HG03064 (cell line): ENCODE measurements around the gene ITGA6.
"Not testable (repeated sequence)": the region's sequence is repeated elsewhere in the genome, so short reads cannot be mapped to it uniquely, and the experiment has no call there.

Source experiments
- ATAC-seq: cut with Tn5 transposase; IDR thresholded peaks from one replicate; pipeline ENCODE4 v1.9.1; 2021; ENCODE audit warnings: low read depth; ENCODE audit not compliant: unreplicated experiment

Gene ITGA6

DNA sequence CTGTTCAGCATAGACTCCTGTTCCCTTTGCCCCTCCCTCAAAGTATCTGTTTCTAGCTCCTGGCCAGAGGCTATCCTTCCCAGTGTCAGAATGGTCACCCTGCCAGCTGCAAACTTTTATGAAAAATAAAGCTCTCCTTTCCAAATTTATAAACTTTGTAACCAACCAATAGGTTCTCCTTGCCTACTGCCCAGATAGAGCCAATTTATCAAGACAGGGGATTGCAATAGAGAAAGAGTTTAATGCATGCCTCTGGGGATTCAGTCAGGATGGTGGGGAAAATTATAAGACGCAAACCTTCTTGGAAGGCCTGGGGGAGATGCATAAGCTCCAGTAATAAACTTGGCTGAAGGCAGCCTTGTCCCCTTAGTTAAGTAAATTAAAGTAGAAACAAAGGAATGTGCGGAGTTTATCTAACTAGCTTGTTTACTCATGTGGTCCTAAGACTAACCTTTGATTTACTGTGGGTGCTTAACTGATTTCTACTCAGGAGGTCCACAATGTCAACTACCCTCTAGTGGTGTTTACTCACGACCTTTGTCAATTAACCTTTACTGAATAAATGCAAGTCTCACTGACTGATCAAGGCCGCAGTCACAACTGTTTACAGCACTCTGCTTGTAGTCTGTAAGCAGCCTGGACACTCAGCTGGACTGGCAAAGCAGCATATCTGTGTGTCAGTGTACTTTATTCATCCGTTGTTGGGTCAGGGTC is 85.6 kb downstream of the ITGA6 start:
- no peak for ATAC-seq

DNA sequence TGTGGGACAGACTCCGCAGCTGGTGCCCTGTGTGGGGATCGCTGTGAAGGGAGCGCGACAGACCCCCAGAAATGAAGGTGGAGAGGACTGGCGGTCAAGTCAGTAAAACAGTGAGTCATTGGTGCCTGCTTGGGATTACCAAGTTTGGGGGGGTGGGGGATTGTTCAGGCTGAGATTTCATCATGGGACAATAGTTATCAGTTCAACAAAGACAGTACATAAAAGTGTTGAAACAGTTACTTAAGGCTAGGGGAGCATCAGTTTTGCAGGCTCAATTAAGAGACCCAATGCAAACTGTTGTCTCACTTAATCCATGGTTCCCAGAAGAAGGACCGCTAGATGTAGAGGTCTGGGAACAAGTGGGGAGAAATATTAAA is 86.1 kb downstream of the ITGA6 start:
- no peak for ATAC-seq

DNA sequence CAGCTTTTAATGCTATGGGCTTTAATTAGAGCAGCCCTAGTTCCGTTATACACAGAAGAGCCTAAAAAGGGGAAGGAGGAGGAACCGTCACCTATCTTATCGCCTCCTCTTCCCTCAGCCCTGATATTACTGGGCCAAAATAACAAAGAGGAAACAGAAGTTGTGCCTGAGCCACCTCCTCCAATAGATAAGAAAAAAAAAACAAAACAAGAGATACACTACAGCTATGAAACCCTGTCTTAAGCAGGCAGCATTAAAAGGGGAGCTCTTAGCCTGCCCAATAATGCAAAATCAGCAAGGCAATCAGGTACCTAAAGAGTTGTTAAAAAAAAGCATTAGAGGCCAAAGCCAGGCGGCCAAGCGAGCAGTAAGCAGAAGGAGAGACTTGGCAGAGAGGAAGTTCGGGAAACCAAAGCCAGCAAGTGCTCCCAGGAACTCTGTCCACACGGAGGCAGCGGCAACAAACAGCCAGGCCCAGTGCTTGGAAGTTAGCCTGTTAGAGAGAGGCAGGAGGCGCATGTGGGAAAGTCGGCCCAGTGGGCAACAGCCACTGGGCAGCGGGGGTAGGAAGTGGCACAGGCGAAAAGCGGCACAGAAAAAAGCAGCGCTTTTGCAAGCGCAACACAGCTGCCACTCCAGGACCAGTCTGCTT is 86.7 kb downstream of the ITGA6 start:
- no peak for ATAC-seq

DNA sequence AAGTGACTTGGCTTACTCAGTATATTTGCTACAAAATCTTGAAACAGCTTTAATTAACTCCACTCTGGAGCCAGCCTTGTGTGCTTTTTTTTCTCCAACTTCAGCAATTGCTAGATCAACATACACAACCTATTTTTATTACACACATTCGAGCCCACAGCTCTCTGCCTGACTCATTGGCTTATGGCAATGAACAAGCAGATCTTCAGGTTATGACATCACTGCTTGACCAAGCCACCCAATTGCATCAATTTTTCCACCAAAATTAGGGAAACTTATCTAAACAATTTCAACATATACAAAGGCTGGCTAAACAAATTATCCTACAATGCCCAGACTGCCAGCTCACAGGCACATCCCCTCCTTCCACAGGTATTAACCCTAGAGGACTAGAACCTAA is 88.9 kb downstream of the ITGA6 start:
- ATAC-seq = no peak

DNA sequence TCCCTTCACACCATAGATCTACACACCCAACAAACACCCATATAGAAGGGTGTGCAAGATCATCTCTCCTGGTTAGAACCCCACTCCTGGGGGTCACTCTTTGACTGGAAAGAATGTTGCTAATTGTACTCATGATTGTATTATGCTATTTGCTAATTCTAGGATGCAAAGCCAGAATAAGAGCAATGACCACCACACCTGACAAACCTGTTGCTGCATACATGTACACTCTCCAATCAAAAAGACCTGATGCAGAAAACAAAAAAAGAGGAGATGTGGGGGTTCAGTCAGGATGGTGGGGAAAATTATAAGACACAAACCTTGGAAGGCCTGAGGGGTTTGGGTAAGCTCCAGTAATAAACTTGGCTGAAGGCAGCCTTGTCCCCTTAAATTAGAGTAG is 91.6 kb downstream of the ITGA6 start:
- ATAC-seq = no peak

DNA sequence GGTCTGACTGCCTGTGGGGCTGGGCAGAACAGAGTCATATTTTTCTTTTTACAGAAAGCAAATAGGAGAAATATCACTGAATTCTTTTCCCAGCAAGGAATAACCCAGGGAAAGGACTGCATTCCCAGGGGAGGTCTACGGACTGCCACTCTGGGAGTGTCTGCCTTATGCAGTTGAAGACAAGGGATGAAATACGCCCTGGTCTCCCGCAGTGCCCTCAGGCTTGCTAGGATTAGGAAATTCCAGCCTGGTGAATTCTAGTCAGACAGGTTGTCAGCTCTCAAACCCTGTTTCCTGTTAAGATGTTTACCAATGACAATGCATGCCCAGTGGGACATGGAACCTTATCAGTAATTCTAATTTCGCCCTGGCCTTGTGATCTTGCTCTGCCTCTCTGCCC is 98.2 kb downstream of the ITGA6 start:
- ATAC-seq = no peak

DNA sequence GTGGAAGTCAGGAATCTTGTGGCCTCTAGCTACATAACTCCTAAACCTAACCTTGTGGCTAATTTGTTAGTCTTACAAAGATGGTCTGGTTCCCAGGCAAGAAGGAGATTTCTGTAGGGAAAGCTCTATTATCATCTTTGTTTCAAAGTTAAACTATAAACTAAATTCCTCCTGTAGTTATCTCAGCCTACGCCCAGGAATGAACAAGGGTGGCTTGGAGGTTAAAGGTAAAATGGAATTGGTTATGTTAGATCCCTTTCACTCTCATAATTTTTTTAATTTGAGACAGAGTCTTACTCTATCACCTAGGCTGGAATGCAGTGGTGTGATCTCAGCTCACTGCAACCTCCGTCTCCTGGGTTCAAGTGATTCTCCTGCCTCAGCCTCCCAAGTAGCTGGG is 103.9 kb downstream of the ITGA6 start:
- ATAC-seq = no peak

DNA sequence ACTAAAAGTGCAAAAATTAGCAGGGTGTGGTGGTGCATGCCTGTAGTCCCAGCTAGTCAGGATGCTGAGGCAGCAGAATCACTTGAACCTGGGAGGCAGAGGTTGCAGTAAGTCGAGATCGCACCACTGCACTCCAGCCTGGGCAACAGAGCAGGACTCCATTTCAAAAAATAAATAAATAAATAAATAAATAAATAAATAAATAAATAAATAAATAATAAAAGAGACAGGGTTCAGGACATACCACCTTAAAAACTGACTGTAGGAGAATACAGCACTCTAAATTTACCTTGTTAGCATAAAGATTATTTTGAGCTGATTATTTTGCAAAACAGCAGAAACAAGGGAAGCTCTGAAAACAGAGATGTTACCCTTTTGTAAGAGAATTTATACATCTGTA is 105.1 kb downstream of the ITGA6 start:
- not testable (repeated sequence) for ATAC-seq

DNA sequence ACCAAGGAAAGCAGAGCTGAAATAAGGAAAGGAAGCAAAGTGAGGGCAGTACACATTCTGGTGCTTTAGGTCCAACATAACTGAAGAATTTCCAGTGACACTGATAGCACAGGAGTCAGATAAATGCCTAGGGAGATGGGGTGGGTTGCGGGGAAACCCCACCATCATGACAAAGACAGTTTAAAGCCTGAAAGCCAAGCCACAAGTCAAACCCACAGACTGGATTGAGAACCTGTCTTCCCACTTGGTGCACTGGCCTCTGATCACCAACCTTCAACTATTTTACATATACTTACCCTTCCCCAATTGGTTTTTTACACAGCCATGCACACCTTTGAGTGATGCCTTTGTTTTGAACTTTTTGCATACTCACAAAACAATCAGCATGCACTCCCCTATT is 106.3 kb downstream of the ITGA6 start:
- no peak for ATAC-seq

DNA sequence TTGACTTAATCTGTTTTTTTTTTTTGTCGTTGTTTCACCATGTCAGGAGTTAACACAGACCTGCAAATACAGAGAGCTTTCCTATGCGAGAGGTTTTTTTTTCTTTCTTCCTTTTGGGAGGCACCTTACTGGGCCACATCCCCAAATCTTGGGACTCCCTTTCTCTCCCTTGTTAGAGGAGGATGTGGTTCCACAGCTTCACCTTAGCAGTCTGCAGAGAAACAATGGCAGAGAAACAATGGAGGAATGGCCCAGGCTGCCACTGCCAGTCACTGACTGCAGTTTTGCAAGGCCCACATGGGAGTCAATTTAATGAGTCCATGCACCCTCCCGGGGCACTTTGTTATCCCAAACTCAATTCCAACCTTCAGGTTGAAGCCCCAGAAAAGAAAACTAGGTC is 107.7 kb downstream of the ITGA6 start:
- ATAC-seq = no peak

DNA sequence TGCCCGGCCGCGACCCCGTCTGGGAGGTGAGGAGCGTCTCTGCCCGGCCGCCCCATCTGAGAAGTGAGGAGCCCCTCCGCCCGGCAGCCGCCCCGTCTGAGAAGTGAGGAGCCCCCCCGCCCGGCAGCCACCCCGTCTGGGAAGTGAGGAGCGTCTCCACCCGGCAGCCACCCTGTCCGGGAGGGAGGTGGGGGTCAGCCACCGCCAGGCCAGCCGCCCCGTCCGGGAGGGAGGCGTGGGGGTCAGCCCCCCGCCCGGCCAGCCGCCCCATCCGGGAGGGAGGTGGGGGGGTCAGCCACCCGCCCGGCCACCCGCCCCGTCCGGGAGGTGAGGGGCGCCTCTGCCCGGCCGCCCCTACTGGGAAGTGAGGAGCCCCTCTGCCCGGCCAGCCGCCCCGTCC is 110.5 kb downstream of the ITGA6 start:
- not testable (repeated sequence) for ATAC-seq

DNA sequence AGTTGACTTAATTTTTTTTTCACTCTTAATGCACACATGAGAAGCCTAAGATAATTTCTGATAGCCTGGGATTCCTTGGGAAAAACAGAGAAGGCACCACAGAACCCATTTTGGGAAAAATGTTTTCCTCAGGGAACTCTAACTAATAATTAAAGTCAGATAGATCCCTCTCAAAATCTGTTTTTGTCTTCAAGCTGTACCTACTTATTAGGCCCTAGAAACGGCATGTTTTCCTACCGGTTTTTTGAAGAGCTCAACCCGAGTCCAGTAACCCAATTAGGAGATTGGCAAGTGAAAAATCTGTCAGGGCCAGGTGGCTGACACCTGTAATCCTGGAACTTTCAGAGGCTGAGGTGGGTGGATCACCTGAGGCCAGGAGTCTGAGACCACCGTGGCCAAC is 112.4 kb downstream of the ITGA6 start:
- ATAC-seq = no peak

DNA sequence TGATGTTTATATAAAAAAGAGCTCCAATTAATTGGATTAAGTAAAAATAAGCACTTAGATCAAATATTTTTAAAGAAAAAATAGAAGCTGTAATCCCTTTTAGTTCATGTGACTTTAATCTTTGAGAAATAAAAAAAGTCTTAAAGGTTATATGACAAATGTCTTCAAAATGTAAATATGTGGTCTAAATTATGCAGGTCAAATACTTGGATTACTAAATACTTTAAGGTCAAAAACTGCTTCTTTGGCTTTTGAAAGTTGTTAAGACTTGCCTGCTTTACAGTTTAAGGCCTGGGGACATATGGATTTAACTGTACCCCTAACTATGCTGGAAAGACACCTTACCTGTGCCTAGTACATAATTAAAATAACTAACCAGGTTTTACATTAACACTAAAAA is 113.0 kb downstream of the ITGA6 start:
- no peak for ATAC-seq

DNA sequence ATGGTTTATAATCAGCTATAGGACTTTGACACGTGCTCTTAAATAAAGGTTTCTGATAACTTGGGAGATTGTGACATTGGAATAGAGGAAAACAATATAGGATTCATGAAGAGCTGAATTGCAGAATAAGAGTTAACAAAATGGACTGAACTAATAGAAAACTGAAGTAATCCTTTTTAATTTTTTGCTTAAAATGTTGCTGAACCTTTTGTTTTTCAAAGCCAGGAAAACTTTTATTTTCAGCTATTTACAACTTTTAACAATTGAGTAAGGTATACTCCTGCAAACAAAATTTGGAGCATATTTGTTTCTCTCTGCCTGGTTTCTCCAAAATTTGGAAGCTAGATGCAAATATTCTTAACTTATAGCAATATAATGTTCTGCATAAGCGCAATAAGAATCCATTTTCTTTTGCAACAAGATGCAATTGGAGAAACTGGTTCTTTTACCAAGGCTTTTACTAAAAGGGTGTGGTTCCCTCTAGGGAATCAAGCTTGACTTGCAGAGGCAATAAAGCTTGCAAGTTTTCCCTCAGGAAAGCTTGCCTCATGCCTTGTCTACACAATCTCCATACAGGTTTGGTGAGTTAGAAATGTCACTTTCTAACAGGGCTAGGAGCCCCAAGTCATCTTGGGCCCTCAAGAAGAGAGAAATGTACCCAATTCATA is 118.2 kb downstream of the ITGA6 start:
- ATAC-seq = no peak

DNA sequence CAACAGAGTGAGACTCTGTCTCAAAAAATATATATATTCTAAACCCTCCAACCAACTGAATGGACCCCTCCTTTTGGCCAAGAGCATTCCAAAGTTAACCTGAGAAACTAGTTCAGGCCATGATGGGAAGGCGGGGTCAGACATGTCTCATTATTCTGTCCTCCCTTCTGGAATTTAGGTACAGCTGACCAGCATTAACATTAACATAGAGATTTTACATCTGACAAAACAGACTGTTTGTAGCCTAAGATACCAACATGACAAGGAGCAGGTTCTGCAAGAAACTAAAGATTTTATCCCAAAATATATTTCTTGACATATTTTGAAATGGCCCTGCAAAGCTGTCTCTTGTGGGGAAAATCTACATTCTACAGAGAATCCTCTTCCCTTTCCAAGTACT is 121.7 kb downstream of the ITGA6 start:
- no peak for ATAC-seq

DNA sequence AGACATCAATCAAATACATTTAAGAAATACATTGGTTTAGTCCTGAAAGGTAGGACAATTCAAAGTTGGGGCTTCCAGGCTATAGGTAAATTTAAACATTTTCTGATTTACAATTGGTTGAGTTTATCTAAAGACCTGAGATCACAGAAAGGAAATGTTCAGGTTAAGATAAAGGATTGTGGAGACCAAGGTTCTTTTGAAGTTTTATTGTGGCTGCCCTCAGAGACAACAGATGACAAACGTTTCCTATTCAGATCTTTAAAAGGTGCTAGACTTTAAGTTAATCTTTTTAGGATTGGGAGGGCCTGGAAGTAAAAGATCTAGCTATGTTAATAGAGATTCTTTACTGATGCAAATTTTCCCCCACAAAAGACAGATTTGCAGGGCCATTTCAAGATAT is 122.4 kb downstream of the ITGA6 start:
- not testable (repeated sequence) for ATAC-seq

DNA sequence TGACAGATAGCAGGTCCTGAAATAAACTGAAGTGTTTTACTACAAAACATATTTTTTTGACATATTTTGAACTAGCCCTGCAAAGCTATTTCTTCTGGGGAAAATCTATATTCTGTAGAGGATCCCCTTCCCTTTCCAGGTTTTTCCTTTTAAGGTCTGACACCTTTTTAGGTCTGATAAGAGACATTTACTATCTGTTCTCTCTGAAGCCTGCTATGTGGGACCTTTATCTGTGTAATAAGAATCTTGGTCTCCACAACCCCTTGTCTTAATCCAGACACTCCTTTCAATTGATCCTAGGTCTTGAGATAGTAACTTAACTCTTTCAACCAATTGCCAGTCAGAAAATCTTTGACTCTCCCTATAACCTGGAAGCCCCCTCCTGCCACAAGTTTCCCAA is 123.0 kb downstream of the ITGA6 start:
- no peak for ATAC-seq

DNA sequence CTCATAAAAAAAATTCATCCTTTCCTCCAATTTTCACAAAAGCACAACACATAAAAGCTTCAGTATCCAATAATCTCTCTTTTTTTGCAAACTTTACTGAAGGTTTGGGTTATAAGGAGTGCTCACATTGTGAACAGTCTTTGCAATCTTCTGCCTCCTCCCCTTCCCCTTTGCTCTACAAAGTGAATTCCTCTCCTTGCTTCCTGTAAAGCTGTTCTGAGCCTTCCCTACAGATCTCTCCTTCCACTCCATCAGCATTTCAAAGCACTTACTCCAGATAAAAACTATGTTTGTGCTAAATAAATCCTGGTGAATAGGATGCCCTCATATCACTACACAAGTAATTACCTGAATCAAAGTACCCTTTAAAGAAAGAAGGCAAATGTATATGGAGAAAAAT is 123.9 kb downstream of the ITGA6 start:
- no peak for ATAC-seq

DNA sequence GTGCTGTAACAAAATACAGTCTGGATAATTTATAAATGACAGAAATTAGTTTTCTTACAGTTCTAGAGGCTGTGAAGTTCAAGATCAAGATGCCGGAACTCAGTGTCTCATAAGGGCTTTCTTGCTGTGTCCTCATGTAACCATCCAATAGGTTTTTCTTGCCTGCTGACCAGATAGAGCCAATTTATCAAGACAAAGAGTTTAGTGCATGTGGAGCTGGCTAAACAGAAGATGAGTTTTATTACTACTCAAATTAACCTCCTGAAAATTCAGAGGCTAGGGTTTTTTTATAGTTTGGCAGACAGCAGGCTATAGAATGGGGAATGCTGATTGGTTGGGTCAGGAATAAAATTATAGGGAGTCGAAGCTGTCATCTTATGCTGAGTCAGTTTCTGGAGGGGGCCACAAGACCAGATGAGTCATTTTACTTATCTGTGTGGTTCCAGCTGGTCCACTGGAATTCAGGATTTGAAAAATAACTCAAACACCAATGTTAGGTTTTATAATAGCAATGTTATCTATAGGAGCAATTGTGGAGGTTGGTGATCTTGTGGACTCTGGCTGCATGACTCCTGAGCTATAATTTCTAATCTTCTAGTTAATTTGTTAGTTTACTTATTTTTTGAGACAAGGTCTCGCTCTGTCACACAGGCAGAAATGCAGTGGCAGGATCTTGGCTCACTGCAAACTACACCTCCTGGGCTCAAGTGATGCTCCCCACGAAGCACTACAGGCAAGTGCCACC is 125.3 kb downstream of the ITGA6 start:
- no peak for ATAC-seq

DNA sequence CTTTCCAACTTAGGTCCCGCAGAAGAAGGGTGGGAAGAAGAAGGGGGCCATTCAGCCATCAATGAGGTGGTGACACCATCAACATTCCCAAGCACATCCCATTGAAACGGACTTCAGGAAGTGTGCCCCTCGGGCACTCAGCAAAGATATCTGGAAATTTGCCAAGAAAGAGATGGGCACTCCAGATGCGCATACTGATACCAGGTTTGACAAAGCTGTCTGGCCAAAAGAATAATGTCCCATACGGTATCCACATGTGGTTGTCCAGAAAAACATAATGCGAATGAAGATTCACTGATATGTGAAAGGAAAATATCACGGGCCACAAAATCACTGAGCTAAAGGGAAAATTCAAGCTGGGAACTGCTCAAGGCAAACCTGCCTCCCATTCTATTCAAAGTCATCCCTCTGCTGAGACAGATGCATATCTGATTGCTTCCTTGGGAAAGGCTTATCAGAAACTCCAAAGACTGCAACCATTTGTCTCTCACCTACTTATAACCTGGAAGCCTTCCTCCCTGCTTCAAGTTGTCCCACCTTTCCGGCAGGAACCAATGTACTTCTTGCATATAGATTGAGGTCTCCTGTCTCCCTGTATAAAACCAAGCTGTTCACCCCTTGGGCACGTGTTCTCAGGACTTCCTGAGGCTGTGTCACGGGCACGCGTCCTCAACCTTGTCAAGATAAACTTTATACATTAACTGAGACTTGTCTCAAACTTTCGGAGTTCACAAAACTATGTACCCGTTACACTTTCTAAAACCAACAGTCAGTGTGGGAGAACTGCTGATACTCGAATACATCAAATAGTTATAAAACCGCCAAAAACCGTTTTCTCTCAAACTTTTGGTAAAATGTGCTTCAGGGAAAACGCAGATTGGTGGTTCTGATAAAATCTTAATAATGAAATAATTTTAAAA is 127.2 kb downstream of the ITGA6 start:
- ATAC-seq = no peak

DNA sequence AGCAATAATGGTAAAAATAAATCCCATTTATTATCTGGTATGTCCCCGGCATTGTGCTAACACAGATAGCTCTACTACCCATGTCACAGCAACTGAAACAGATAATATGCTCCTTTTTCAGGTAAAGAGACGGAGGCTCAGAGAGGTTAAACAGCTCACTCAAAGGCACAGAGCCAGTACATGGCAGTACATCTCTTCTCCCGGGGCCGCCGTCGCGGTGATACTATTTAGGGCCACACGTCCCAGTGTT is 127.8 kb downstream of the ITGA6 start:
- peak; percentile 3 for ATAC-seq
